GM12878 (cell line): ENCODE results near the gene FARSB. TPM values are rescaled to one million over a fixed set of nuclear protein-coding genes. Genes with fewer than 3 reads are reported as not detected.

Source experiments
- ATAC-seq: fragments of 200-7000 bp; cut with Tn5 transposase; 3 replicates; pipeline ENCODE4 v1.9.1; 2020; ENCODE audit warnings: mild to moderate bottlenecking, moderate library complexity
- BruUV-seq: library from RNA; stranded (reverse); fragments of 400-500 nt; replicated peaks from 2 replicates; lab custom pipeline; 2021; lab: Mats Ljungman, UMichigan
- CTCF ChIA-PET: fragments of 300-600 bp; sonication (Branson Sonifier 250); formaldehyde crosslinking; extraction: SDS; loops from one replicate; lab custom pipeline; 2021; ENCODE audit warnings: inconsistent platforms; lab: Yijun Ruan, JAX
- POLR2A ChIA-PET: fragments of 350-600 bp; formaldehyde crosslinking; extraction: SDS; loops from one replicate; lab custom pipeline; 2021; ENCODE audit warnings: inconsistent platforms; lab: Charles Lee
- RAD21 ChIA-PET: fragments of 300-600 bp; sonication (Branson Sonifier 250); formaldehyde crosslinking; loops from one replicate; lab custom pipeline; 2023; ENCODE audit warnings: antibody characterized with exemption; ENCODE audit not compliant: unreplicated experiment; lab: Charles Lee
- SMC1A ChIA-PET: fragments of 300-600 bp; sonication (Branson Sonifier 250); formaldehyde crosslinking; loops from one replicate; lab custom pipeline; 2023; ENCODE audit not compliant: unreplicated experiment, uncharacterized antibody; lab: Charles Lee
- DNase-seq: peaks from one replicate; pipeline ENCODE4 v3.0.0-alpha.2; 2011; ENCODE audit warnings: low read depth, low spot score
- FAIRE-seq: peaks from 3 replicates; lab custom pipeline; 2011; peaks lifted over from hg19 to GRCh38; lab: Jason Lieb, UNC
- H2AFZ ChIP-seq: 2 replicates; pipeline ENCODE4 v1.6.0; 2011; ENCODE audit warnings: low read depth, low read length, control low read depth; ENCODE audit not compliant: control insufficient read depth
- H3K27ac ChIP-seq: 2 replicates; pipeline ENCODE4 v1.5.1; 2011; ENCODE audit warnings: control low read depth; ENCODE audit not compliant: control insufficient read depth, insufficient read depth
- H3K27me3 ChIP-seq, 2 experiments: replicated peaks in 1 of 2; 2 replicates each; pipeline versions ENCODE4 v1.6.0 to v1.6.1; 2011; ENCODE audit warnings: low read length in 1 of 2; ENCODE audit not compliant: control insufficient read depth in 2 of 2, insufficient read depth in 2 of 2
- H3K36me3 ChIP-seq, 2 experiments: 2 replicates each; pipeline ENCODE4 v1.5.1; 2011; ENCODE audit warnings: low read length in 1 of 2; ENCODE audit not compliant: control insufficient read depth in 2 of 2, insufficient read depth in 2 of 2
- H3K4me1 ChIP-seq: 2 replicates; pipeline ENCODE4 v1.6.1; 2011; ENCODE audit warnings: mild to moderate bottlenecking, low read length, moderate library complexity, mixed read lengths; ENCODE audit not compliant: control insufficient read depth, insufficient read depth
- H3K4me2 ChIP-seq: 2 replicates; pipeline ENCODE4 v1.6.0; 2011; ENCODE audit warnings: control low read depth; ENCODE audit not compliant: control insufficient read depth, insufficient read depth
- H3K4me3 ChIP-seq: fragments of 200-600 bp; sonication (generic); 2 replicates; pipeline ENCODE4 v1.5.1; 2016
- H3K79me2 ChIP-seq: 2 replicates; pipeline ENCODE4 v1.6.0; 2011; ENCODE audit warnings: low read length; ENCODE audit not compliant: control insufficient read depth, insufficient read depth
- H3K9ac ChIP-seq: 2 replicates; pipeline ENCODE4 v1.8.0; 2011; ENCODE audit warnings: low read length, control low read depth, mixed read lengths; ENCODE audit not compliant: control insufficient read depth, insufficient read depth
- H3K9me3 ChIP-seq: replicated peaks from 3 replicates; pipeline ENCODE4 v1.5.1; 2011; ENCODE audit warnings: mild to moderate bottlenecking, low read length; ENCODE audit not compliant: control insufficient read depth, insufficient read depth
- H4K20me1 ChIP-seq: 2 replicates; pipeline ENCODE4 v1.6.0; 2011; ENCODE audit not compliant: control insufficient read depth, insufficient read depth
- ATF3 ChIP-seq: IDR thresholded peaks from 2 replicates; pipeline ENCODE4 v1.6.1; 2011; ENCODE audit warnings: low read depth, mild to moderate bottlenecking, low read length, moderate library complexity, borderline replicate concordance; ENCODE audit errors: extremely low read depth
- BCL11A ChIP-seq: IDR thresholded peaks from 2 replicates; pipeline ENCODE4 v1.6.1; 2011; ENCODE audit warnings: low read depth, low read length
- CREM ChIP-seq: IDR thresholded peaks from 2 replicates; pipeline ENCODE4 v1.6.1; 2014; ENCODE audit warnings: antibody characterized with exemption, low read depth
- FOS ChIP-seq: IDR thresholded peaks from 3 replicates; pipeline ENCODE4 v1.6.1; 2011; ENCODE audit warnings: borderline replicate concordance; ENCODE audit not compliant: insufficient read length; ENCODE audit errors: extremely low read depth
- GABPA ChIP-seq: IDR thresholded peaks from 2 replicates; pipeline ENCODE4 v1.6.1; 2014; ENCODE audit warnings: antibody characterized with exemption, low read depth, mild to moderate bottlenecking, inconsistent platforms
- KDM1A ChIP-seq: fragments of 200-600 bp; sonication (generic); IDR thresholded peaks from 2 replicates; pipeline ENCODE4 v1.6.1; 2016; ENCODE audit warnings: borderline replicate concordance
- MEF2B ChIP-seq: fragments of 450-650 bp; IDR thresholded peaks from 2 replicates; pipeline ENCODE4 v1.6.1; 2018; ENCODE audit warnings: mild to moderate bottlenecking, moderate library complexity; ENCODE audit not compliant: partially characterized antibody, poor library complexity, severe bottlenecking
- RBBP5 ChIP-seq: fragments of 200-600 bp; sonication (generic); conservative IDR thresholded peaks from 2 replicates; pipeline ENCODE4 v1.6.1; 2016
- SMAD5 ChIP-seq: IDR thresholded peaks from 2 replicates; pipeline ENCODE4 v1.6.1; 2016; ENCODE audit warnings: antibody characterized with exemption, low read depth
- SP1 ChIP-seq: IDR thresholded peaks from one replicate; pipeline ENCODE4 v1.6.1; 2011; ENCODE audit warnings: low read depth, low read length
- SPI1 ChIP-seq: IDR thresholded peaks from 2 replicates; pipeline ENCODE4 v1.6.1; 2011; ENCODE audit warnings: low read depth, mild to moderate bottlenecking, low read length, moderate library complexity, borderline replicate concordance; ENCODE audit not compliant: insufficient read depth
- SREBF2 ChIP-seq: IDR thresholded peaks from 2 replicates; pipeline ENCODE4 v1.6.1; 2012; ENCODE audit warnings: mild to moderate bottlenecking, low read length
- TAF1 ChIP-seq: IDR thresholded peaks from 2 replicates; pipeline ENCODE4 v1.6.1; 2011; ENCODE audit warnings: mild to moderate bottlenecking, low read depth, low read length, borderline replicate concordance
- TCF3 ChIP-seq: IDR thresholded peaks from 2 replicates; pipeline ENCODE4 v1.6.1; 2012; ENCODE audit warnings: low read depth, mild to moderate bottlenecking, low read length, borderline replicate concordance; ENCODE audit not compliant: insufficient read depth
- YY1 ChIP-seq: IDR thresholded peaks from 2 replicates; pipeline ENCODE4 v1.6.1; 2011; ENCODE audit warnings: low read depth, mild to moderate bottlenecking, low read length
- ZBTB40 ChIP-seq: fragments of 450-650 bp; IDR thresholded peaks from 2 replicates; pipeline ENCODE4 v1.6.1; 2016; ENCODE audit warnings: mild to moderate bottlenecking, moderate library complexity, borderline replicate concordance
- ZNF274 ChIP-seq: IDR thresholded peaks from one replicate; pipeline ENCODE4 v1.8.0; 2011; ENCODE audit not compliant: insufficient read length, insufficient read depth
- ZNF384 ChIP-seq: IDR thresholded peaks from 2 replicates; pipeline ENCODE4 v1.6.1; 2012; ENCODE audit warnings: low read depth, mild to moderate bottlenecking, low read length, improper control_type of control experiment, borderline replicate concordance
- WGBS: methylation state at CpG from one replicate; pipeline ENCODE4 v1.1.6; 2016; ENCODE audit warnings: low lambda C conversion rate; ENCODE audit not compliant: insufficient replicate concordance, insufficient coverage; ENCODE audit errors: missing lambda C conversion rate; 5-methylcytosine and 5-hydroxymethylcytosine counted together
- in situ Hi-C: fragments of 300-500 bp; cut with MboI; formaldehyde crosslinking; loops from 9 replicates; pipeline ENCODE4 v1.14.3; 2018; ENCODE audit warnings: mixed read lengths
- intact Hi-C: fragments of 100-400 bp; cut with micrococcal nuclease; formaldehyde crosslinking; loops from one replicate; pipeline ENCODE4 v1.14.2; 2022; ENCODE audit not compliant: unreplicated experiment
- polyA plus RNA-seq, 11 experiments: library from polyadenylated mRNA; depleted of rRNA in 4 of 11; unstranded in 6 of 11; stranded (reverse) in 5 of 11; fragments of >200 nt; fragmentation: Nextera tagmentation in 4 of 11; fragmentation: Illumina TruSeq in 1 of 11; extraction: Ambion mirVana in 4 of 11; extraction: Trizol in 1 of 11; gene quantifications; 1 replicate in 1 of 11; 2 replicates in 10 of 11; pipeline versions ENCODE4 v1.2.1 to v1.2.3, GENCODE V29; 2011 to 2016; ENCODE audit warnings: inconsistent platforms in 2 of 11, missing spikeins in 2 of 11, low read depth in 1 of 11
- total RNA-seq, 4 experiments: library from RNA; depleted of rRNA in 3 of 4; stranded (reverse); fragments of >200 nt in 3 of 4; fragmentation: Illumina TruSeq in 1 of 4; extraction: Trizol in 1 of 4; gene quantifications; 2 replicates each; pipeline versions ENCODE4 v1.2.1 to v1.2.3, GENCODE V29; 2013 to 2021
- TF ChIP-seq, protein P1 (sequence below), 3 experiments: IDR thresholded peaks in 2 of 3; conservative IDR thresholded peaks in 1 of 3; 2 replicates each; pipeline ENCODE4 v1.5.1; 2011; ENCODE audit warnings: low read depth in 3 of 3, low read length in 3 of 3, mild to moderate bottlenecking in 3 of 3, control low read depth in 2 of 3, moderate library complexity in 2 of 3, inconsistent platforms in 1 of 3, mixed read lengths in 1 of 3; ENCODE audit not compliant: control insufficient read depth in 2 of 3, insufficient read depth in 1 of 3; ENCODE audit errors: extremely low read depth in 1 of 3

The FARSB gene
- total and polyA plus RNA-seq, 10 of the 15 experiments (the other 5 are each of a cell fraction or from before 2014, with no cell fraction given), result 32.4 to 127 (median 73.8) TPM

DNA sequence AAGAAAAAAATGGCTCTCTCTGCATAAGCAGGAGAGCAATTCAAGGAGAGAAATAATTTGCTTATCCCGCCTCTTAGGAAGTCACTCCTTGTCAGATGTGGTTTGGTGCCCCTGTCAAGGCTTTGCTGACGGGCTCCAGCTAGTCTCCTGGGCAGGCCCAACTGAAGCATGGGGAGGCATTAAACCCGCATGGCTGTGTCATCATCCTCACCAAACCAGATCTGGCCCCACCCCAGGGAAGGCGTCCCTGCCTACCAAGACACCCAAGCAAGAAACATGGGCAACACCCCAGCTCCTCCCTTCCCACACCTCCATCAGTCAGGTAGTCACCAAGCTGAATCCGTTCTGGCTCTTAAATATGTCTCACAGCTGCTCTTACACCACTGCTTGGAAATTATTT is 123.6 kb downstream of the FARSB start:
- Histone ChIP-seq H3K9me3 (no peaks in the 10 kb centered on the region; the same call in 2 of the 3 replicates), H3K79me2 (no peaks in the 10 kb centered on the region), H3K4me2 (no peak overlapping the region), H3K27ac (no peak overlapping the region), H2AFZ (no peak overlapping the region), H3K9ac (no peak overlapping the region), H3K27me3 (no peaks in the 10 kb centered on the region), H4K20me1 (no peaks in the 10 kb centered on the region), H3K36me3 (peaks cover 8 to 9% of the 10 kb centered on the region in 2 experiments), H3K4me3 (no peak overlapping the region), H3K4me1 (no peaks in the 10 kb centered on the region)
- in situ Hi-C loops (no loop called here), intact Hi-C loops (no loop called here)
- WGBS, result 89% methylated on average over 5 of the region's 5 CpGs
- DNase-seq, result no peak
- no peak for ATAC-seq
- ChIA-PET POLR2A (no interaction called here), CTCF (interaction anchor here (0.6 kb wide), 1 partner anchor 9 kb away, joined by 3 read pairs; no protein-coding TSS in a partner anchor), SMC1A (no interaction called here), RAD21 (no interaction called here)
- no peak for FAIRE-seq
- BruUV-seq, result no TSS peak
- TF ChIP-seq ZNF274 (no peak), TCF3 (no peak), CREM (no peak), ZNF384 (no peak), BCL11A (no peak), TAF1 (no peak), SP1 (no peak), FOS (no peak), SPI1 (no peak), ATF3 (no peak), ZBTB40 (no peak), RBBP5 (no peak), GABPA (no peak), YY1 (no peak), KDM1A (no peak), SREBF2 (no peak), SMAD5 (no peak), MEF2B (no peak)
- TF ChIP-seq, protein P1, sequence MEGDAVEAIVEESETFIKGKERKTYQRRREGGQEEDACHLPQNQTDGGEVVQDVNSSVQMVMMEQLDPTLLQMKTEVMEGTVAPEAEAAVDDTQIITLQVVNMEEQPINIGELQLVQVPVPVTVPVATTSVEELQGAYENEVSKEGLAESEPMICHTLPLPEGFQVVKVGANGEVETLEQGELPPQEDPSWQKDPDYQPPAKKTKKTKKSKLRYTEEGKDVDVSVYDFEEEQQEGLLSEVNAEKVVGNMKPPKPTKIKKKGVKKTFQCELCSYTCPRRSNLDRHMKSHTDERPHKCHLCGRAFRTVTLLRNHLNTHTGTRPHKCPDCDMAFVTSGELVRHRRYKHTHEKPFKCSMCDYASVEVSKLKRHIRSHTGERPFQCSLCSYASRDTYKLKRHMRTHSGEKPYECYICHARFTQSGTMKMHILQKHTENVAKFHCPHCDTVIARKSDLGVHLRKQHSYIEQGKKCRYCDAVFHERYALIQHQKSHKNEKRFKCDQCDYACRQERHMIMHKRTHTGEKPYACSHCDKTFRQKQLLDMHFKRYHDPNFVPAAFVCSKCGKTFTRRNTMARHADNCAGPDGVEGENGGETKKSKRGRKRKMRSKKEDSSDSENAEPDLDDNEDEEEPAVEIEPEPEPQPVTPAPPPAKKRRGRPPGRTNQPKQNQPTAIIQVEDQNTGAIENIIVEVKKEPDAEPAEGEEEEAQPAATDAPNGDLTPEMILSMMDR (IDR thresholded peaks at IDR 0.05 in 2 of 3, conservative IDR thresholded peaks at IDR 0.05 in 1 of 3; ENCODE audit: control insufficient read depth in 2 of 3, extremely low read depth in 1 of 3, insufficient read depth in 1 of 3, low read depth in 3 of 3, low read length in 3 of 3), result no peak
